HG03066 (cell line): ENCODE data around the gene CLCA1.

Experiments
- ATAC-seq: cut with Tn5 transposase; IDR thresholded peaks from one replicate; pipeline ENCODE4 v1.9.1; 2021; ENCODE audit warnings: low read depth; ENCODE audit not compliant: unreplicated experiment

Gene CLCA1, protein sequence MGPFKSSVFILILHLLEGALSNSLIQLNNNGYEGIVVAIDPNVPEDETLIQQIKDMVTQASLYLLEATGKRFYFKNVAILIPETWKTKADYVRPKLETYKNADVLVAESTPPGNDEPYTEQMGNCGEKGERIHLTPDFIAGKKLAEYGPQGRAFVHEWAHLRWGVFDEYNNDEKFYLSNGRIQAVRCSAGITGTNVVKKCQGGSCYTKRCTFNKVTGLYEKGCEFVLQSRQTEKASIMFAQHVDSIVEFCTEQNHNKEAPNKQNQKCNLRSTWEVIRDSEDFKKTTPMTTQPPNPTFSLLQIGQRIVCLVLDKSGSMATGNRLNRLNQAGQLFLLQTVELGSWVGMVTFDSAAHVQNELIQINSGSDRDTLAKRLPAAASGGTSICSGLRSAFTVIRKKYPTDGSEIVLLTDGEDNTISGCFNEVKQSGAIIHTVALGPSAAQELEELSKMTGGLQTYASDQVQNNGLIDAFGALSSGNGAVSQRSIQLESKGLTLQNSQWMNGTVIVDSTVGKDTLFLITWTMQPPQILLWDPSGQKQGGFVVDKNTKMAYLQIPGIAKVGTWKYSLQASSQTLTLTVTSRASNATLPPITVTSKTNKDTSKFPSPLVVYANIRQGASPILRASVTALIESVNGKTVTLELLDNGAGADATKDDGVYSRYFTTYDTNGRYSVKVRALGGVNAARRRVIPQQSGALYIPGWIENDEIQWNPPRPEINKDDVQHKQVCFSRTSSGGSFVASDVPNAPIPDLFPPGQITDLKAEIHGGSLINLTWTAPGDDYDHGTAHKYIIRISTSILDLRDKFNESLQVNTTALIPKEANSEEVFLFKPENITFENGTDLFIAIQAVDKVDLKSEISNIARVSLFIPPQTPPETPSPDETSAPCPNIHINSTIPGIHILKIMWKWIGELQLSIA

DNA sequence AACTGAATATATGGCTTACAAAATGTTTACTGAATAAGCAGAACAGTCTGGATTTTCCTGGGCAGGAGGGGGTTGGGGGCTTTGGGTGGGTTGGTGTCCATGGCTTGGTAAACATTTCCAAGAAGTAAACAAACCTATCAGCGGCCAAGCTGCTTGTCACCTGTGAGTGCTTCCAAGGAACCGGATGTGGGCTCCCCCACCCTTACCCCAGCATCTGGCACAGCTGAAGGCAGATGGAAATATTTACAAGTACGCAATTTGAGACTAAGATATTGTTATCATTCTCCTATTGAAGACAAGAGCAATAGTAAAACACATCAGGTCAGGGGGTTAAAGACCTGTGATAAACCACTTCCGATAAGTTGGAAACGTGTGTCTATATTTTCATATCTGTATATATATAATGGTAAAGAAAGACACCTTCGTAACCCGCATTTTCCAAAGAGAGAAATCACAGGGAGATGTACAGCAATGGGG is at the start of gene CLCA1:
TSS of gene CLCA1 (plus strand) at position 427 of the 477 bp plus-strand sequence. CDS start at position 472, 45 bp downstream.
- ATAC-seq = no peak

DNA sequence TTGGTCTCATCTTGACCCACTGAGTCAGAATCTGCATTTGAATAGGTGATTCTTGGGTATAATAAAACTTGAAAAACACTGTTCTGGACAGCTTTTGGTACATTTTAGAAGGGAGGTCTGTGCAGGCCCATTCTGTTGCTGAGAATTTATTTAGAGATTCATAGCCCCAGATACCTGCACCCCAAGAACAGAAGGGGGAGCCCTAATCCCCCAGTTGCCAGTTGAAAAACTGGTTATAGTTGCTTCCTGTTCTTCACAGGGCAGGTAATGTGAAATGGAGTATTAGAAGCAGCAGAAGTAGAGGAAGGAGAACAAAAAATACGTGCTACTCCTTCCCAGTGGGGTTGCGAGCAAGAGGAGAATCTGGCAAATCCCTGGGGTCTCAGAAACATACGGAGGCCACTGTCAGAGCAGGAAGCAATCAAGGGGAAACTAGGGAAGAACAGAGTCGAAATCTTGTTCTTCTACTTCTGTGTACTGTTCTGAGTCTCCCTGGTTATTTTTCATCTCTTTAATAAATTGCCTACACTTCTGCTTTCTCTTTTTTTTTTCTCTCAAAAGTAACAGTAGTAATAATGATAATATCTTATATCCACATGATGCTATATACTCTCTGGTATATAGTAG is 49.3 kb upstream of the CLCA1 start:
- peak; percentile 90 for ATAC-seq

DNA sequence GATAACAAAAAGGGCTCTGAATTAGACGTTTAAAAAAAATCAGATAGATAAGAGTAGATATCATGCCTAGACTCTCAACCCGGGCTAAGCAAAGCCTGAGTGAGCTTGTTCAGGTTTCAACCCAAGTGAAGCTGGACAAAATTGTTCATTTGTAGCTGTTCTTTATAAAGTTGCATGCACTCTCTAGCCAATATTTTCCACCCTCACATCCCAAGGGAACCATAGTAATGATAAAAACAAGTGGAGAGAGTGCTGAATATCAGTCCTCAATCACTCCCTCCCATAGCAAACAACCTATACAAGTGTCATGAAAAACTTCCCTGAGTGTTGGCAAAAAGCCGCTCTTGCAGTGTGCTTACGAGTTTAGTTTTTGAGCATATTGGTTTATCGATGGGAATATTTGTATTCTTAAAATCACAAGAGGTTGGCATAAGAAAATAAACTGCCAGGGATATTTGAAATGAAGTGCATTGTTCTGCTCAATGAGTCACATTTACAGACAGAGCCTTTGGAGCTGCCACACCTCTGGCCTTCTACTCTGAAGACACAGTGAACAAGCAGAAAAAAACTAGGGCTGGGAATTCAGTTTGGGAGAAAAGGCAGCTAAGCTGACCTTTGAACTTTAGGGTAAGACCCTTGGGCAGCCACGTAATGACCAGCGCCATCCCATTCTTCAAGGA is 47.0 kb upstream of the CLCA1 start:
- ATAC-seq = no peak

DNA sequence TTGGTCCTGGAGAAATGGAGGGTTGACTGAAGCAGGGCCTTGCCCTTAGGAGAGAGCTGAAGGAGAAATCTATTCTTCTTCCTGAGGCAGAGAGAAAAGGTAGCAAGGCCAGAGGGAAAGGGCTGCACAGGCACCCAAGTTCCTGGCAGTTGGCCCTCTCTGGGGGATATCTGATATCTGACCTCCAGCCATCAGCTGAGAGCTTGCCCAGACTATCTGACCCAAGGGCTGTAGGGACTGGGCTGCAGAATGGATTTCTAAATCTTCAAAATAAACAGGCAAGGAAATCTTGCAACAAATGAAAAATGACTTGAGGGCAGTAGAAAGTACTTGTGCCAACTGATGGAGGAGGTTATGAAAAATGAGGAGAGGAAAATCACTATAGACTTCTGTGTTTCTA is 45.3 kb upstream of the CLCA1 start:
- ATAC-seq = no peak

DNA sequence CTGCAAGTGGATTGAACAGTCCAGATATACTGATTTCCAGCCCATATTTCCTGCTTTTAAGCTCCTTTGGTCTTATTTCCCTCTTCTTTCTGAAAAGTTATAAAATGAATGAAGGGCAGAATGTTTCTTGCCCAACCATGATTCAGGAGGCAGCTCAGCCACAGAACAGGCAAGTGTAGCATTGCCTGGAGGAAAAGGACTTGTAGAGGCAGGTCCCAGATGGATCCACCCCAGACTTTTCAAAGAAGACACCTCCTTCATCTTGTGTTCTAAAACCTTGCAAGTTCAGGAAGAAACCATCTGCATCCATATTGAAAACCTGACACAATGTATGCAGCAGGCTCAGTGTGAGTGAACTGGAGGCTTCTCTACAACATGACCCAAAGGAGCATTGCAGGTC is 44.9 kb upstream of the CLCA1 start, which contains the start of gene CLCA2:
TSS of gene CLCA2 (plus strand) at position 299 of the 400 bp plus-strand sequence. CDS start at position 376, 77 bp downstream.
- ATAC-seq = no peak

DNA sequence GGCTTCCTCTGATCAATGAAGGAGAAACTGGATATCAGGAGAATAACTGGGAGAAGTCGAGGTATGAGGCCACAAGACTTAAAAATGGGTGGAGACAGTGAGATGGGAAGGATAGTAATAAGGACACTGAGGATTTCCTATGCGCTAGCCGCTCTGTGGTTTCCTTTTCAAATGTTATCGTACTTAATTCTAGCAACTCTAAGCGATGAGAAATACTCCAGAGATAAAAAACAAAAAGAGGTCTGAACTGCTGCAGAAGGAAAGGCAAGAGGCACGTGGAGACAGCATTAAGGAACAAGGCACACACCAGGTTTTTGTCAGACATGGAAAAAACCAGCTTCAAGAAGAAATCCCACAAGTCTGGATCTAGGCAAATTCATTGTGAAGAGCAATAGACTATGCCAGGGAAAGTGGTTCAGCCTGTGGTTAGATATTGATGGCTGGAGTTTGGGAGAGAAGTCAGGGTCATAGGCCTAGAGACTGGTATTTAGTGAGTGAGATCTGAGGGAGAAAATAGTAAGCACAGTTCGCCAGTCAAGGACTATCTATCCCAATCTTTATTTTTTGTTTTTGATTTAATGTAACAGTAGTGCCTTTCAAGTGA is 39.5 kb upstream of the CLCA1 start:
- ATAC-seq = no peak

DNA sequence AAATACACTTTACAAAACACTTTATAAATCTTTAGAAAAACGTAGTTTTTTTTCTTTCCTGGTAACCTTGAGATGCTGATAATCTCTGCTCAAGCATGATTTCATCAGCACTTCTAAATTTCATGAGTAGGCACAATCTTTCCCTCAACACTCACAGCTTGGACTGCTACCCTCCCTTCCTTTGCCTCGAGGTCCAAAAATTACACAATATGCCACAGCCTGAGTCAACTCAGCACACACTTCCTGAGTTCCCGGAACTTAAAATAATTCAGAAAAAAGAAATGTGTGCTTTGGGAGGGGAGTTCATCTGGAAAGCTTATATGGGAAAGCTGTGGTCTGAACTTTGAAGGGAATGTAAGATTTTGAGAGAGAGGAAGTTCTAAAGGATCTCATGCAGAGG is 38.9 kb upstream of the CLCA1 start:
- no peak for ATAC-seq

DNA sequence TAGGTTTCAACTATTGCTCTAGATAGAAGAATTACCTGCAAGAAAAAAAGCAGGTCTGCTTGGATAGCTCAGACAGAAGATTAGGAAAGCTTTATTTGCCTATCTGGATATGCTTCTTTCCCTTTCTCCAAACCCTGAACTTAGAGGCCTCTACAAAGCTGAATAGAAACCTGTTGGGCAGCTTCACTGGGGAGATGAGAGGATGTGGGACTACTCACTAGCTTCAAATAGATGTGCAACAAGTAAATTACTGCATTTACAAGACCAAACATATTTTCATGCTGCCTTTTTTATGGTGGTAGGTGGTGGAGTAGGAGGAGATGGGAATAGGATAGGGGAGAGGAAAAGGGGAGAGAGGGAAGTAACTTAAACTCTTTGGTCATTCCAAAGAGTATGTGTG is 38.4 kb upstream of the CLCA1 start:
- no peak for ATAC-seq

DNA sequence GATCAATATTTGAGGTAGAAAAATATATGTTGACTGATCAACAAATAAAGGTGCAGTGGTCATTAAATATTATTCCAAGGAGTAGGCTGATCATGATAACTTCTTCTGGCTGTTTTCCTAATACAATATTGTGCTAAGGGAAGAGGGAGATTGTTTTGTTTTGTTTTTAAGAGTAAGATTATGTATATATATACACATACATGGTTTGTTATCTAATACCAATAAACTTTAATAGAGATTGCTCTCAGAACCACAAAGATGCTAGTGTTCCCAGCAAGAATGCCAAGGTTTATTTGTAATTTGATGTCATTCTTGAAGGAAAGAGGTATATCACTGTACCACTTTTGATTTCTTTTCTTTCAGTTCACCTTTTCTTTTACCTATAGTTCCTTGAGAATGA is 34.7 kb upstream of the CLCA1 start:
- no peak for ATAC-seq

DNA sequence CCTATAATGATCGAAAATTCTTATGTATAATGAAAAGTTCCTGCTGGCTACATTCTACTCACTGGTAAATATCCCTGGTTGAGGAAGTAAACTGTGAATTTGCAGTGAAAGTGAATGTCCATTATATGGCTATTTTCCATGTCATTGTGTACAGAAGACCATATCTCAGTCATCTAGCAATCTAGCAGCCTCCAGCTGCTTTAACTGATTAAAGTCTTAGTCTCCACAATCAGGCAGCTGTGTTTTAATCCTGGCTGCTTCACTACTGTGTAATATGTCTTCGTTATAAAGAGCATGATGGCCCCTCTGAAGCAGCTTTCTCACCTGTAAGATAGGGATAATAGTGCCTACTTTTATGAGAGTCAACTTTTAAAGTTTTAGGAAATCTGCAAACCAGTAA is 33.4 kb upstream of the CLCA1 start:
- ATAC-seq = no peak

DNA sequence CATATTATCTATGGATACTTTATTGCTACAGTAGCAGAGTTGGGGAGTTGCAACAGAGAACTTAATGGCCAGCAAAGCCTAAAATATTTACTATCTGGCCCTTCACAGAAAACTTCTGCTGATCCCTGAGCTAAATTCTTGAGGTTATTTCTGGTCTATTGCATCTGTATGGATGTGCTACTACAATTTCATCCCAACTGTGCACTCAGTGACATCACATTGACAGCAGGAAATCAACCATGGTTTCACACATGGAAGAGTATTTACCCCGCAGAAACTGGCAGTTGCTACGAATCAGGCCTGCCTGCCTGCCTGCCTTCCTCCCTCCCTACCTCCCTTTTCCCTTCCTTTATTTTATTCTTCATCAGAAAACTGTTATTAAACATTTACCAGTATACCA is 32.7 kb upstream of the CLCA1 start:
- no peak for ATAC-seq

DNA sequence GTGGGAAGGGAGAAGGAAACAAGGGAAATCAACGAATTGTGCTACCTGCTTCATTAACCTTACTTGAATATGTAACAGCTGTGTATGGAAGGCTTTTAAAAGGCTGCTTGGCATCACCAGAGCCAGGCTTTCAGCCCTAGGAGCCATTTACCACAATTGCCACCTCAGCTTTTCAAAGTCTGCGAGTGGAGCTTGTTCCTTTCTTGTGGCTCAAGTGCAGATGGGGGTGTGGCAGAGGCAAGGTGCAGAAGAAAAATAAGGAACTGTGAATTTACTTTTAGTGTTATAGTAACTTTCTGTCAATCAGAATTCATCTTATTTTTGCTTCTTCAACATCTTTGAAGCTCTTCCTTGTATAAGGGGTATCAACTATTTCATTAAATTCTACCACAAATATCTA is 27.1 kb upstream of the CLCA1 start:
- ATAC-seq = no peak

DNA sequence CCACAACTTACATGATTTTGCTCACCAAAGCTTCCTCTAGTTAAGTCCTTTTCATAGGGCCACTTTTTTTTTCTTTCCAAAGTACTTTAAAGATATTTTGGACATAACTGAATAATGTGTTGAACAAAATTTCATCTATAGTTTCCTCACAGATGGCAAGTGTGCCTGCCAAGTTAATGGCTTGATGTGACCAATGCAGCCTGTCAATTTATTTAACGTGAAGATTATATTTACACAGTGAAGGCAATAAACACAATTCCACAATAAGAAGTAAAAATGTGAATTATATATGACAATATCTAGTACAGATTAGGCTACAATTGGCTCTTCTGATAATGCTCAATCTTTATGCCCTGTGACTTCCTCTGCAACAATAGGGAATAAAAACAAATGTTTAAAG is 26.7 kb upstream of the CLCA1 start:
- no peak for ATAC-seq

DNA sequence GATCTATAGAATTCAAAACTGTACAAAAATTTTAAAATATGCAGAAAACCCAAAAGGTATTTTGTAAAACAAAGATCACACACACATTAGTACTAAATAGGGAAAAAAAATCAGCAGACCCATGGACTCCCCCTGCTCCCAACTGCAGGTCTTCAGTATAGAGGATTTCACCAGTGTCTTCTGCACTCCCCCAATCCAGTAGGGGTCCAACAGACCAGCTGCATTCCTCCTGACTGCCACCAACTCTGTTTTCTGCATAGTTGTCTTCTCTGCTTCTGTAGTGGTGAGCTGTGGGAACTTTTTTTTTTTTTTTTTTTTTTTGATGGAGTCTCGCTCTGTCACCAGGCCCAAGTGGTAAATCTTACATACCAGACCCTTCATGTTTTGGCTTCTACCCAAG is 22.8 kb upstream of the CLCA1 start:
- ATAC-seq = no peak

DNA sequence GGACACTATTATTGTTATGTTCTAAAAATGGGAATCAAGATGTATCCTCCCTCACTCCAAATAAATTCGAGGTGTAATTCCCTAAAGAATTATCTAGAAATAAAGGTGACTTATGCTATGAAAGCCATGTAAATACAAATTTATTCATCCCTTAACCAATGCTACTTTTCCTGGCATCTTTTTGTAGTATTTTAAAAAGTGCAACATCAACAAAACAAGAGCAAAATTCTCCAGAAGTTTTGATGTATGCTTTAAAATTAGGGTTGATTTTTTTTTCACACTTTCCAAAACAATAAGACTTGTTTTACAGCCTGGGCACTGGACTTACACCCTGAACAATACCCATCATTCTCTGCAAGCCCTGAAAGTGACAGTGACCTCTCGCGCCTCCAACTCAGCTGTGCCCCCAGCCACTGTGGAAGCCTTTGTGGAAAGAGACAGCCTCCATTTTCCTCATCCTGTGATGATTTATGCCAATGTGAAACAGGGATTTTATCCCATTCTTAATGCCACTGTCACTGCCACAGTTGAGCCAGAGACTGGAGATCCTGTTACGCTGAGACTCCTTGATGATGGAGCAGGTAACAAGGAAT is 21.4 kb upstream of the CLCA1 start:
- no peak for ATAC-seq

DNA sequence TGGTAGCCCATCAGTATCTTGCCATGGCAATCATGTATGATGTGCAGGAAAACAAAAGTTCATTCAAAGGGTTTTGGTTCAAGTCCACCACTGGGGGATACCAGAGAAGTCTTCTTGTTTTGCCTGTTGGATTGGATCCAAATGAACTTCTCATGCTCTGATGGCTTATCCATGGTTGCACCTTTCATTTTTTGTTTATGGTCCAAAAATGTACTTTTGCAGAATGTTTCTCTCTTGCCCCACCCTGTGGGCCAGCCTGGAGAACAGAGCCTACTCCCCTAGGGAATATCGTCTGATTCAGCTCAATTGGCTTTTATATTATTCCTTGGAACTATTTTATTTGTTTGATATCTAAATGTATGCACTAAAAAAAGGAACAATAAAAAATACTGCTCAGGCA is 20.1 kb upstream of the CLCA1 start:
- ATAC-seq = no peak

DNA sequence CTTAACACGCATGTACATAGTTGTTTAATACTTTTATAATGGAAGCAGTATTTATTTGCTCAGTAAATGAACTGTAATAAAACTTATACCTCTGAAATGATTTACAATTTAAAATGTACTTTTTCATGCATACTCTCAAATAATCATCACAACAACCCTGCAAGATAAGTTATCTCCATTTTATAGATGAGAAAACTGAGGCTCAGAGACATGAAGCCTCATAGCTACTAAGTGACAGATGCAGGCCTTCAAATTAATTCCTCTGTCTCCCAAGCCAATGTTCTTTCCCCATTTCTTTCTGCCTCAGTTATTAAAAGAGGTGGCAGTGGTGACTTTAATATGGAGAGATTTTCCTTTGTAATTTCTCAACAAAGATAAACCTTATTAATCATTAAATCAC is 19.6 kb upstream of the CLCA1 start:
- no peak for ATAC-seq

DNA sequence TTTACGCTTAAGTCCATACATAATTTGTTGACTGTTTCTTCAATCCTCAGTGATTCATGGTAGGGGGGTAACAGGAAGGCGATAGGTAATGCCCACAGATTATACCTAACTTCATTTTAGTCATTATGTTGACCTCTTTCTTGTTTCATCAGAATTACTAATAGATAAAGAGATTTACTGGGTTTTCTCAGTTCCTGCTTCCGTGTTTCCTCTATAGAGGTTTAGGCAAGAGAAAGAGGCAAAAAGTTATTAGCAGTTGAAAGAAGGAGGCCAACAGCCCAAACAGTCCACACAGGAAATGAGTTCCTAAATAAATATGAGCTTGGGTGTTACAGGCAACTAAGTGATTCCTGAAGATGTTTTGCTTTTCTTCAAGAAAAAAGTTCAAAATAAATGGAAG is 17.9 kb upstream of the CLCA1 start:
- ATAC-seq = no peak

DNA sequence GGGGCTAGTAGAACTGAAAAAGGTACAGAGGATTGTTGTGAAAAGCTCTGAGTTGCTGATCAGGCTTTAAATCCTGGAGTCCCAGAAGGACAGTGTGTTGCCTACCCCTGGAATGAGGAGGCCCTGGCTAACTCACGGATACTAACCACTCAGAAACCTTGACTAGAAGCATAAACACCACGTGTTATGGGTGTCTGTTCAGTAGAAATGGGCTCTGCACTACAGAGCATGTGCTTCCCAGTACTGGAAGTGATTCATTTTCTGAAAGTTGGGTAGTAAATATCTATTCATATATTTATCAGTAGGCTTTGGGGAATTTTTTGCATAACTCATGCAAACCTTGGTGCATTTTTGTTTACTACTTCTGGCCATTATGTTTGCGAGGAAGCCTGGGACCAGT is 15.1 kb upstream of the CLCA1 start:
- ATAC-seq = no peak

DNA sequence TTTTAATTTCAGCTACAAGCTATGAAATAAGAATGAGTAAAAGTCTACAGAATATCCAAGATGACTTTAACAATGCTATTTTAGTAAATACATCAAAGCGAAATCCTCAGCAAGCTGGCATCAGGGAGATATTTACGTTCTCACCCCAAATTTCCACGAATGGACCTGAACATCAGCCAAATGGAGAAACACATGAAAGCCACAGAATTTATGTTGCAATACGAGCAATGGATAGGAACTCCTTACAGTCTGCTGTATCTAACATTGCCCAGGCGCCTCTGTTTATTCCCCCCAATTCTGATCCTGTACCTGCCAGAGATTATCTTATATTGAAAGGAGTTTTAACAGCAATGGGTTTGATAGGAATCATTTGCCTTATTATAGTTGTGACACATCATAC is 13.7 kb upstream of the CLCA1 start:
- no peak for ATAC-seq
